ENCODE measurements around the gene KDM5C.

Gene KDM5C

GRCh38 chrX:53239474-53239873 is 14.5 kb upstream of the KDM5C start:
- peak; percentile 2 for TF ChIP-seq CTCF (IDR thresholded peaks at IDR 0.05; ENCODE audit: low read length, missing control alignments)

GRCh38 chrX:53237056-53237455 is 12.0 kb upstream of the KDM5C start:
- no peak overlapping the region for H3K4me3 ChIP-seq (replicated peaks; ENCODE audit: low read depth, low read length)
- no peak for TF ChIP-seq CTCF (IDR thresholded peaks at IDR 0.05; ENCODE audit: low read length, missing control alignments)
- DNase-seq (ENCODE audit: low read depth) = no peak

More at GRCh38 chrX:53239474-53239873, 14.5 kb upstream of the KDM5C start:
- no peak overlapping the region for H3K4me3 ChIP-seq (replicated peaks; ENCODE audit: low read depth, low read length)
- no peak for DNase-seq (ENCODE audit: low read depth)

GRCh38 chrX:53236025-53236679 is 11.1 kb upstream of the KDM5C start:
- H3K4me3 ChIP-seq (replicated peaks; ENCODE audit: low read depth, low read length) = no peak overlapping the region
- no peak for DNase-seq (ENCODE audit: low read depth)
- TF ChIP-seq CTCF (IDR thresholded peaks at IDR 0.05; ENCODE audit: low read length, missing control alignments) = no peak

- TF ChIP-seq CTCF (IDR thresholded peaks at IDR 0.05; ENCODE audit: low read length, missing control alignments) = no peak
- DNase-seq (ENCODE audit: low read depth) = no peak
These were observed 10.6 kb upstream of the KDM5C start for GRCh38 chrX:53235566-53235965.

GRCh38 chrX:53234484-53234883 is 9.5 kb upstream of the KDM5C start:
- no peak overlapping the region for H3K4me3 ChIP-seq (replicated peaks; ENCODE audit: low read depth, low read length)
- no peak for DNase-seq (ENCODE audit: low read depth)
- no peak for TF ChIP-seq CTCF (IDR thresholded peaks at IDR 0.05; ENCODE audit: low read length, missing control alignments)

More at GRCh38 chrX:53235566-53235965, 10.6 kb upstream of the KDM5C start:
- no peak overlapping the region for H3K4me3 ChIP-seq (replicated peaks; ENCODE audit: low read depth, low read length)

- no peak for DNase-seq (ENCODE audit: low read depth)
- TF ChIP-seq CTCF (IDR thresholded peaks at IDR 0.05; ENCODE audit: low read length, missing control alignments) = no peak
- H3K4me3 ChIP-seq (replicated peaks; ENCODE audit: low read depth, low read length) = no peak overlapping the region
These were observed 8.5 kb upstream of the KDM5C start for GRCh38 chrX:53233536-53233935.

GRCh38 chrX:53230116-53230515 is 5.1 kb upstream of the KDM5C start:
- no peak overlapping the region for H3K4me3 ChIP-seq (replicated peaks; ENCODE audit: low read depth, low read length)
- TF ChIP-seq CTCF (IDR thresholded peaks at IDR 0.05; ENCODE audit: low read length, missing control alignments) = no peak
- DNase-seq (ENCODE audit: low read depth) = no peak
